Measurements from ENCODE around the gene TRIOBP. TPM values are rescaled to one million over a fixed set of nuclear protein-coding genes. Genes with fewer than 3 reads are reported as not detected.

TRIOBP gene
- total RNA-seq, 2 experiments from 2014 or later, result 31.1 to 31.6 TPM

- TF ChIP-seq EZH2phosphoT487 (IDR thresholded peaks at IDR 0.05; ENCODE audit: borderline replicate concordance, low read depth, low read length) (no peak), CTCF (conservative IDR thresholded peaks at IDR 0.05; ENCODE audit: low read length) (no peak)
- Histone ChIP-seq H3K4me3 (ENCODE audit: low read depth, low read length, poor library complexity, severe bottlenecking) (no peak within 1 kb of the TSS), H4K20me1 (ENCODE audit: insufficient read depth, low read length) (no peaks in the 10 kb centered on the region), H3K27ac (ENCODE audit: low read depth, low read length, poor library complexity, severe bottlenecking) (no peak within 1 kb of the TSS), H3K4me2 (ENCODE audit: low read length) (no peak within 1 kb of the TSS), H3K9me3 (ENCODE audit: low read length) (no peaks in the 10 kb centered on the region), H3K36me3 (ENCODE audit: insufficient read depth, low read length) (no peaks in the 10 kb centered on the region), H3K9me2 (ENCODE audit: insufficient read depth, low read length) (no peaks in the 10 kb centered on the region), H2AFZ (ENCODE audit: low read length) (no peak within 1 kb of the TSS), H3K79me2 (ENCODE audit: insufficient read depth, low read depth, low read length) (no peaks in the 10 kb centered on the region), H3K4me1 (ENCODE audit: insufficient read depth, low read length, poor library complexity, severe bottlenecking) (no peaks in the 10 kb centered on the region)
- no peak for DNase-seq (ENCODE audit: low spot score)
- POLR2A ChIA-PET, result no interaction called here
- BruUV-seq (replicated peaks), result no TSS peak
- intact Hi-C loops (cut with micrococcal nuclease; ENCODE audit: unreplicated experiment), result no loop called here
- CTCF ChIA-PET (ENCODE audit: unreplicated experiment), result interaction anchor here (0.7 kb wide), 1 partner anchor 24 kb away, joined by 3 read pairs; no protein-coding TSS in a partner anchor
Observed at GRCh38 chr22:37823134-37823985, 126.5 kb downstream of the TRIOBP start, which contains the start of gene GALR3. Gene GALR3, plus strand, starts transcription at chr22:37823382. Its CDS starts 25 bp downstream, at chr22:37823407.

GRCh38 chr22:37824674-37825641 is 128.1 kb downstream of the TRIOBP start:
- no TSS peak for BruUV-seq (replicated peaks)
- DNase-seq (ENCODE audit: low spot score), result no peak
- 0 out of 2 replicates have a peak, but pooled peaks cover 13% of the 10 kb centered on the region for H3K36me3 ChIP-seq (ENCODE audit: insufficient read depth, low read length)
- no peaks in the 10 kb centered on the region for H4K20me1 ChIP-seq (ENCODE audit: insufficient read depth, low read length)
- H3K9me3 ChIP-seq (ENCODE audit: low read length), result no peaks in the 10 kb centered on the region
- H3K9me2 ChIP-seq (ENCODE audit: insufficient read depth, low read length), result no peaks in the 10 kb centered on the region
- POLR2A ChIA-PET, result interaction anchor here (0.6 kb wide), 1 partner anchor 38 kb away, joined by 4 read pairs; no protein-coding TSS in a partner anchor
- H3K4me3 ChIP-seq (ENCODE audit: low read depth, low read length, poor library complexity, severe bottlenecking), result no peak overlapping the region
- intact Hi-C loops (cut with micrococcal nuclease; ENCODE audit: unreplicated experiment), result no loop called here
- H2AFZ ChIP-seq (ENCODE audit: low read length), result no peak overlapping the region
- no peak overlapping the region for H3K4me2 ChIP-seq (ENCODE audit: low read length)
- no peaks in the 10 kb centered on the region for H3K79me2 ChIP-seq (ENCODE audit: insufficient read depth, low read depth, low read length)
- CTCF ChIA-PET (ENCODE audit: unreplicated experiment), result no interaction called here
- no peaks in the 10 kb centered on the region for H3K4me1 ChIP-seq (ENCODE audit: insufficient read depth, low read length, poor library complexity, severe bottlenecking)
- no peak for TF ChIP-seq EZH2phosphoT487 (IDR thresholded peaks at IDR 0.05; ENCODE audit: borderline replicate concordance, low read depth, low read length)
- no peak for TF ChIP-seq CTCF (conservative IDR thresholded peaks at IDR 0.05; ENCODE audit: low read length)
- no peak overlapping the region for H3K27ac ChIP-seq (ENCODE audit: low read depth, low read length, poor library complexity, severe bottlenecking)

Small RNA genes within 50 kb of the gene (small RNA-seq; reads per million reads assigned to genes)
- gene RN7SL385P, result not detected

Other genes starting within 250 kb of the TRIOBP start
- 174 and 225 TPM in 2 replicates for gene MFNG, start 210.7 kb upstream of the TRIOBP start, total RNA-seq (2014; rRNA removed; shearing (Covaris generic))
- gene MFNG, start 210.7 kb upstream of the TRIOBP start, total RNA-seq (2022), result 215 and 235 TPM in 2 replicates
- 3.3 and 4.0 TPM in 2 replicates for gene CARD10, start 177.6 kb upstream of the TRIOBP start, total RNA-seq (2014; rRNA removed; shearing (Covaris generic))
- gene CARD10, start 177.6 kb upstream of the TRIOBP start, total RNA-seq (2022), result 2.8 and 3.1 TPM in 2 replicates
- not detected in 2 replicates for gene CDC42EP1, start 136.6 kb upstream of the TRIOBP start, total RNA-seq (2014; rRNA removed; shearing (Covaris generic))
- gene CDC42EP1, start 136.6 kb upstream of the TRIOBP start, total RNA-seq (2022), result not detected in 2 replicates
- 0.44 TPM in 1 of 2 replicates, not detected in the other for gene LGALS2, start 117.0 kb upstream of the TRIOBP start, total RNA-seq (2014; rRNA removed; shearing (Covaris generic))
- gene LGALS2, start 117.0 kb upstream of the TRIOBP start, total RNA-seq (2022), result 0.82 and 0.92 TPM in 2 replicates
- 119 and 127 TPM in 2 replicates for gene GGA1, start 88.2 kb upstream of the TRIOBP start, total RNA-seq (2014; rRNA removed; shearing (Covaris generic))
- 167 and 172 TPM in 2 replicates for gene GGA1, start 88.2 kb upstream of the TRIOBP start, total RNA-seq (2022)
- gene SH3BP1, start 57.4 kb upstream of the TRIOBP start, total RNA-seq (2014; rRNA removed; shearing (Covaris generic)), result 15.3 and 18.3 TPM in 2 replicates
- gene SH3BP1, start 57.4 kb upstream of the TRIOBP start, total RNA-seq (2022), result 44.4 and 48.4 TPM in 2 replicates
- 50.0 and 61.2 TPM in 2 replicates for gene PDXP, start 38.3 kb upstream of the TRIOBP start, total RNA-seq (2014; rRNA removed; shearing (Covaris generic))
- 54.0 and 55.8 TPM in 2 replicates for gene PDXP, start 38.3 kb upstream of the TRIOBP start, total RNA-seq (2022)
- 85.8 and 93.1 TPM in 2 replicates for gene LGALS1, start 21.4 kb upstream of the TRIOBP start, total RNA-seq (2014; rRNA removed; shearing (Covaris generic))
- 57.2 and 57.3 TPM in 2 replicates for gene LGALS1, start 21.4 kb upstream of the TRIOBP start, total RNA-seq (2022)
- gene NOL12, start 10.7 kb upstream of the TRIOBP start, total RNA-seq (2014; rRNA removed; shearing (Covaris generic)), result 64.6 and 79.0 TPM in 2 replicates
- gene NOL12, start 10.7 kb upstream of the TRIOBP start, total RNA-seq (2022), result 58.6 and 62.3 TPM in 2 replicates
- gene GCAT, start 110.9 kb downstream of the TRIOBP start, total RNA-seq (2014; rRNA removed; shearing (Covaris generic)), result 14.6 and 20.6 TPM in 2 replicates
- 17.3 and 21.6 TPM in 2 replicates for gene GCAT, start 110.9 kb downstream of the TRIOBP start, total RNA-seq (2022)
- not detected in 2 replicates for gene GALR3, start 126.3 kb downstream of the TRIOBP start, total RNA-seq (2014; rRNA removed; shearing (Covaris generic))
- gene GALR3, start 126.3 kb downstream of the TRIOBP start, total RNA-seq (2022), result not detected in 2 replicates
- 21.0 and 25.4 TPM in 2 replicates for gene ANKRD54, start 147.3 kb downstream of the TRIOBP start, total RNA-seq (2014; rRNA removed; shearing (Covaris generic))
- gene ANKRD54, start 147.3 kb downstream of the TRIOBP start, total RNA-seq (2022), result 31.7 and 31.8 TPM in 2 replicates
- gene EIF3L, start 152.4 kb downstream of the TRIOBP start, total RNA-seq (2014; rRNA removed; shearing (Covaris generic)), result 443 and 503 TPM in 2 replicates
- 596 and 649 TPM in 2 replicates for gene EIF3L, start 152.4 kb downstream of the TRIOBP start, total RNA-seq (2022)
- gene MICALL1, start 209.2 kb downstream of the TRIOBP start, total RNA-seq (2014; rRNA removed; shearing (Covaris generic)), result 18.3 and 18.5 TPM in 2 replicates
- gene MICALL1, start 209.2 kb downstream of the TRIOBP start, total RNA-seq (2022), result 25.7 and 32.1 TPM in 2 replicates